Smooth muscle cell (in vitro differentiated cells): ENCODE results near the gene SPAG17. TPM values are rescaled to one million over a fixed set of nuclear protein-coding genes. Genes with fewer than 3 reads are reported as not detected.
A peak's percentile ranks its signal among the peaks of the same experiment; 100 is the strongest.

ENCODE experiments used
- DNase-seq: peaks from one replicate; lab custom pipeline; 2025; ENCODE audit not compliant: unreplicated experiment; lab: John Stamatoyannopoulos, UW
- H2AFZ ChIP-seq: fragments of 200-600 bp; sonication (generic); 2 replicates; pipeline ENCODE4 v1.6.0; 2016; ENCODE audit warnings: antibody characterized with exemption, low read depth, mild to moderate bottlenecking
- H3F3A ChIP-seq: fragments of 200-600 bp; sonication (generic); 2 replicates; pipeline ENCODE4 v1.6.0; 2017; ENCODE audit warnings: antibody characterized with exemption, low read depth
- H3K27ac ChIP-seq: fragments of 200-600 bp; sonication (generic); 2 replicates; pipeline ENCODE4 v1.5.1; 2016; ENCODE audit warnings: low read depth, mild to moderate bottlenecking
- H3K27me3 ChIP-seq: fragments of 200-600 bp; sonication (generic); 2 replicates; pipeline ENCODE4 v1.6.1; 2016; ENCODE audit warnings: low read depth, mild to moderate bottlenecking
- H3K36me3 ChIP-seq: fragments of 200-600 bp; sonication (generic); 2 replicates; pipeline ENCODE4 v1.5.1; 2016; ENCODE audit warnings: low read depth
- H3K4me1 ChIP-seq: fragments of 200-600 bp; sonication (generic); 2 replicates; pipeline ENCODE4 v1.5.1; 2016; ENCODE audit warnings: low read depth
- H3K4me2 ChIP-seq: fragments of 200-600 bp; sonication (generic); 2 replicates; pipeline ENCODE4 v1.6.0; 2016; ENCODE audit warnings: mild to moderate bottlenecking
- H3K4me3 ChIP-seq: fragments of 200-600 bp; sonication (generic); 2 replicates; pipeline ENCODE4 v1.5.1; 2016; ENCODE audit warnings: mild to moderate bottlenecking
- H3K79me2 ChIP-seq: fragments of 200-600 bp; sonication (generic); 2 replicates; pipeline ENCODE4 v1.6.0; 2016; ENCODE audit warnings: low read depth, mild to moderate bottlenecking
- H3K9ac ChIP-seq: fragments of 200-600 bp; sonication (generic); 2 replicates; pipeline ENCODE4 v1.6.0; 2016; ENCODE audit warnings: low read depth
- H3K9me3 ChIP-seq: fragments of 200-600 bp; sonication (generic); replicated peaks from 2 replicates; pipeline ENCODE4 v1.5.1; 2016; ENCODE audit warnings: low read depth
- H4K20me1 ChIP-seq: fragments of 200-600 bp; sonication (generic); 2 replicates; pipeline ENCODE4 v1.6.0; 2016; ENCODE audit warnings: low read depth
- CTCF ChIP-seq: fragments of 200-600 bp; sonication (generic); IDR thresholded peaks from 2 replicates; pipeline ENCODE4 v1.5.1; 2017; ENCODE audit warnings: borderline replicate concordance, mild to moderate bottlenecking, antibody characterized with exemption; ENCODE audit not compliant: insufficient read depth, poor library complexity, severe bottlenecking
- WGBS: methylation state at CpG from one replicate; pipeline ENCODE4 v1.1.7; 2016; ENCODE audit warnings: low lambda C conversion rate; 5-methylcytosine and 5-hydroxymethylcytosine counted together
- polyA plus RNA-seq: library from polyadenylated mRNA; unstranded; fragments of >200 nt; fragmentation: Nextera tagmentation; extraction: Ambion mirVana; gene quantifications from 2 replicates; pipeline ENCODE4 v1.2.1, GENCODE V29; 2016
- total RNA-seq: library from RNA; depleted of rRNA; stranded (reverse); fragments of >200 nt; gene quantifications from 2 replicates; pipeline ENCODE4 v1.2.3, GENCODE V29; 2014

The SPAG17 gene
- total and polyA plus RNA-seq, 2 experiments from 2014 or later = 1.1 to 11.1 TPM

DNA sequence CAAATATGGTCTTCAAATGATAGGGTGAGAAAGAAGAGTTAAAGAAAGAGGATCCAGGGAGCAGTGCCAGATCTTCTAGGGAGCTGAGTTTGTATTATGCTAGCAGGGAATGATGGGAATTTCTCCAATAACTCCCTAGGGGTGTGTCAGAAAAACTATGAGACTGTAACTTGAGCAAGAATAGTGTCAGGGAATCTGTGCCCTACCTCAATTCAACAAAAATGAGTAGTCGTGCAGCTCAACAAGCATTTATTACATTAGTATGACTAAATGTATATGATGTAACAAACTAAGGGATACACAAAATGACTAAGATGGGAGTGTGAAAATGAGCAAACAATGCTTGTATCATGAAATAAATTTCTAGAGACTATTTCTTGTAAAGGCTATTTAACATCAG lies 24.2 kb downstream of the SPAG17 start:
- Histone ChIP-seq H3K36me3 (no peaks in the 10 kb centered on the region), H3K4me3 (no peak overlapping the region), H3K4me2 (no peak overlapping the region), H3K9me3 (no peaks in the 10 kb centered on the region), H3K9ac (no peak overlapping the region), H3F3A (peaks cover 8% of the 10 kb centered on the region), H3K27me3 (no peaks in the 10 kb centered on the region), H3K4me1 (peaks cover 8% of the 10 kb centered on the region), H4K20me1 (no peaks in the 10 kb centered on the region), H3K27ac (no peak overlapping the region), H3K79me2 (no peaks in the 10 kb centered on the region), H2AFZ (no peak overlapping the region)
- no peak for DNase-seq
- TF ChIP-seq CTCF = no peak
- 58% methylated on average over 1 of the region's 1 CpG for WGBS

GRCh38 chr1:118159569-118159968 lies 25.5 kb downstream of the SPAG17 start:
- no peaks in the 10 kb centered on the region for H3K9me3 ChIP-seq
- no peaks in the 10 kb centered on the region for H3K27me3 ChIP-seq
- peak overlapping the region; percentile 85 for H3K27ac ChIP-seq
- peaks cover 8% of the 10 kb centered on the region for H3F3A ChIP-seq
- peaks cover 8% of the 10 kb centered on the region for H3K4me1 ChIP-seq
- H3K4me2 ChIP-seq = peak overlapping the region; percentile 74
- no peak for DNase-seq
- H3K79me2 ChIP-seq = no peaks in the 10 kb centered on the region
- H4K20me1 ChIP-seq = no peaks in the 10 kb centered on the region
- H2AFZ ChIP-seq = peak overlapping the region; percentile 50
- H3K9ac ChIP-seq = no peak overlapping the region
- H3K4me3 ChIP-seq = no peak overlapping the region
- no peaks in the 10 kb centered on the region for H3K36me3 ChIP-seq
- no peak for TF ChIP-seq CTCF
- 33% methylated on average over 4 of the region's 4 CpGs for WGBS

GRCh38 chr1:118158924-118159323 lies 26.1 kb downstream of the SPAG17 start:
- no peaks in the 10 kb centered on the region for H3K9me3 ChIP-seq
- H2AFZ ChIP-seq = no peak overlapping the region
- peak overlapping the region; percentile 74 for H3K4me2 ChIP-seq
- H3K36me3 ChIP-seq = no peaks in the 10 kb centered on the region
- WGBS = 14% methylated on average over 1 of the region's 1 CpG
- no peaks in the 10 kb centered on the region for H4K20me1 ChIP-seq
- H3K27me3 ChIP-seq = no peaks in the 10 kb centered on the region
- peaks cover 8% of the 10 kb centered on the region for H3F3A ChIP-seq
- H3K4me1 ChIP-seq = peaks cover 8% of the 10 kb centered on the region
- TF ChIP-seq CTCF = no peak
- H3K4me3 ChIP-seq = no peak overlapping the region
- H3K79me2 ChIP-seq = no peaks in the 10 kb centered on the region
- no peak for DNase-seq
- H3K27ac ChIP-seq = peak overlapping the region; percentile 85
- no peak overlapping the region for H3K9ac ChIP-seq

- no peak overlapping the region for H3K9ac ChIP-seq
- WGBS = 93% methylated on average over 2 of the region's 2 CpGs
- TF ChIP-seq CTCF = no peak
- H3K9me3 ChIP-seq = no peaks in the 10 kb centered on the region
- H3K4me1 ChIP-seq = peaks cover 8% of the 10 kb centered on the region
- H2AFZ ChIP-seq = no peak overlapping the region
- H3K27ac ChIP-seq = no peak overlapping the region
- no peak overlapping the region for H3K4me3 ChIP-seq
- no peaks in the 10 kb centered on the region for H3K36me3 ChIP-seq
- H3K4me2 ChIP-seq = no peak overlapping the region
- no peak for DNase-seq
- H3F3A ChIP-seq = peaks cover 8% of the 10 kb centered on the region
- H3K27me3 ChIP-seq = no peaks in the 10 kb centered on the region
- no peaks in the 10 kb centered on the region for H3K79me2 ChIP-seq
- no peaks in the 10 kb centered on the region for H4K20me1 ChIP-seq
Measured at GRCh38 chr1:118157506-118157905, 27.5 kb downstream of the SPAG17 start.
